Neuron (in vitro differentiated cells): ENCODE data around the gene IRX6.

Source experiments
- H2AFZ ChIP-seq: one replicate; pipeline ENCODE4 v1.6.1; 2013; ENCODE audit warnings: low read depth, mild to moderate bottlenecking, inconsistent platforms, low read length, moderate library complexity
- H3K27me3 ChIP-seq: one replicate; pipeline ENCODE4 v1.6.1; 2013; ENCODE audit warnings: low read length; ENCODE audit not compliant: insufficient read depth
- H3K36me3 ChIP-seq: one replicate; pipeline ENCODE4 v1.6.1; 2013; ENCODE audit warnings: low read length; ENCODE audit not compliant: insufficient read depth
- H3K4me1 ChIP-seq: one replicate; pipeline ENCODE4 v1.6.1; 2013; ENCODE audit warnings: low read length; ENCODE audit not compliant: insufficient read depth
- H3K4me3 ChIP-seq: 2 replicates; pipeline ENCODE4 v1.5.1; 2013; ENCODE audit warnings: mild to moderate bottlenecking, low read length, moderate library complexity
- H3K9me3 ChIP-seq: one replicate; pipeline ENCODE4 v1.6.1; 2013; ENCODE audit warnings: low read length

The IRX6 gene

DNA sequence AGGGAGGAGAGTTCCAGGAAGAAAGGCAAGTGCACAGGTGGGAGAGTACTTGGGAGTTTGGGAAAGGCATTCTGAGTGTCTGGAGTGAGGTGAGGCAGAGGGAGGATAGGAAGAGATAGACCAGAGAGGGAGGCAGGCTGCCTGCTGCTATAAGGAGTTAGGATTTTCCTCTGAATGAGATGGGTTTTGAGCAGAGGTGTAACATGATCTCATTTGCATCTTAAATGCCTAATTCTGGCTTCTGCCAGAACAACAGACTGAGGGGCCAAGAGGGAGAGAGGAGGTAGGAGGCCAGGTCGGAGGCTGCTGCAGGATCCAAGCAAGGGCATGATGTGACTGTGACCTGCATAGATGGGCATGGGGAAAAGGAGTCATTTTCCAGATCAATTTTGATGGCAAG is 31.5 kb upstream of the IRX6 start:
- no peaks in the 10 kb centered on the region for H3K36me3 ChIP-seq

GRCh38 chr16:55294129-55294528 is 29.9 kb upstream of the IRX6 start:
- no peaks in the 10 kb centered on the region for H3K36me3 ChIP-seq
- H2AFZ ChIP-seq = no peak overlapping the region
- H3K27me3 ChIP-seq = no peaks in the 10 kb centered on the region
- no peak overlapping the region for H3K4me3 ChIP-seq
- H3K9me3 ChIP-seq = peaks cover 4% of the 10 kb centered on the region
- H3K4me1 ChIP-seq = peaks cover 18% of the 10 kb centered on the region

More for the DNA sequence above, 31.5 kb upstream of the IRX6 start:
- no peak overlapping the region for H3K4me3 ChIP-seq
- peaks cover 11% of the 10 kb centered on the region for H3K9me3 ChIP-seq
- peaks cover 18% of the 10 kb centered on the region for H3K4me1 ChIP-seq
- no peaks in the 10 kb centered on the region for H3K27me3 ChIP-seq
- no peak overlapping the region for H2AFZ ChIP-seq

DNA sequence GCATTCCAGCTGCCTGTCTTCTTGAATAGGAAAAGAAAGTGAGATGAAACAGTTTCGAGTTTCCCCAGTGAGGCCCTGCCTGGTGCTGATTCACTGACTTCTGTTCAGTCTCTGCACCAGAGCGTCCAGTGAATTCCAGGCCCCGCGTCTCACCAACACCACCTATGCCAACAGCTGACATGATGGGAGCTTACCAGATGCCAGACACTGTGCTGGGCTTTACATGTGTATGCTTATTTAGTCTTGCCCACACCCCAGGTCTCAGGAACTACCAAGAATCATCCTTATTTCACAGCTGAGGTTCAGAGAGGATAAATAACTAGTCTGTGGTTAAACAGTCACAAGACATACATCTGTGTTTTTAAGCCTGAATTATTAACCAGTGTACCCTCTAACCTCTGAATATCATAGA is 29.1 kb upstream of the IRX6 start:
- no peaks in the 10 kb centered on the region for H3K36me3 ChIP-seq
- H3K27me3 ChIP-seq = no peaks in the 10 kb centered on the region
- peaks cover 18% of the 10 kb centered on the region for H3K4me1 ChIP-seq
- H3K4me3 ChIP-seq = no peak overlapping the region
- peaks cover 4% of the 10 kb centered on the region for H3K9me3 ChIP-seq
- peak overlapping the region; percentile 16 for H2AFZ ChIP-seq

DNA sequence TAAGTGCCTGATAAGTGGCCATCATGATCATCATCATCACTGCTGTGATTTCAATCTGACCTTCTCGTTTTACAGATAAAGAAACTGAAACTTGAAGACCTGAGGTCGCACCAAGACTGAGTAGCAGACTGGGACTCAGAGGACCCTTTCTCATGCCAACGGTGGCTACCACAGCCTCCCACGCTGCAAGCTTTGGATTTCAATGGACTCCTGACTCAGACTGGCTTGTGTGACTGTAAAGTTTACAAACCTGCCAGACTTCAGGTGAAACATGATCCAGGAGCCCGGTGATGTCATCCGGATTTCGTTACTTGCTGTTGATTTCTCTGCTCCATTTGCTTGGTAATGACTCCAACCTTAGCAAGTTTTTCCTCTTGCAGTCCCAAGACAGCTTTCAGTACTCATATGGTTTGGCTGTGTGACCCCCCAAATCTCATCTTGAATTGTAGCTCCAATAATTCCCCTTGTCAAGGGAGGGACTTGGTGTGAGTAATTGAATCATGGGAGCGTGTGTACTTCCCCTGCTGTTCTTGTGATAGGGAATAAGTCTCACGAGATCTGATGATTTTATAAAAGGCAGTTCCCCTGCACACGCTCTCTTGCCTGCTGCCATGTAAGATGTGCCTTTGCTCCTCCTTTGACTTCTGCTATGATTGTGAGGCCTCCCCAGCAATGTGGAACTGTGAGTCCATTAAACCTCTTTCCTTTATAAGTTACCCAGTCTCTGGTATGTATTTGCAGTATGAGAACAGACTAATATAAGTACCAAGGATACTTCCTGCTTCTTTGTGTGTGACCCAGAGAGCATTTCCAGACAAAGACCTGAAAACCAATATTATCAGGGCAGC is 26.7 kb upstream of the IRX6 start:
- Histone ChIP-seq H3K4me3 (no peak overlapping the region), H3K9me3 (peaks cover 4% of the 10 kb centered on the region), H3K36me3 (no peaks in the 10 kb centered on the region), H3K4me1 (peaks cover 14% of the 10 kb centered on the region), H3K27me3 (no peaks in the 10 kb centered on the region), H2AFZ (no peak overlapping the region)

DNA sequence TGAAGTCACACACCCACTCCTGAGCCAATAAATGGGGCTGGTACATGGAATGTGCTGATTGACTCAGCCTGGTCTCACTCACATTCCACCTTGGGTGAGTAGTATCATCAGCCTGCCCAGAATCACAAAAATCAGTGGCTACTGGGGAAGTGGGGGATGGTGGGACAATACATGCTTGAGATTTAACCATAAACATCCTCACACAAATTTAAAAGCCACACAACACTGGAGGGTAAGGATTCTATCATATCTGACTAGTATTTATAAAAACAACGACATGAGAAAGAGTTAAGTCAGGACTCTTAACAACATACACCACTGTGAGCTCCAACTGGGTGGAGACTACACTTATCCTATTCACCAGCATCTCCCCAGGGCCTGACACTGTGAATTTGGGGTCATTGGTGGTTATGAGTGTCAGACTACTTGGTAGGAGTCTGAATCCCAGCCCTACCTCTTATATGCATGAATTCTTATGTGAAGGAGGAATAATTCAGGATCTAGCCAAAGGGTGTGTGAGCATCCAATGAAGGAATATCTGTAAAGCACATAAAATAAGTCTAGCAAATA is 26.0 kb upstream of the IRX6 start:
- peaks cover 9% of the 10 kb centered on the region for H3K4me1 ChIP-seq
- H3K27me3 ChIP-seq = no peaks in the 10 kb centered on the region
- H2AFZ ChIP-seq = no peak overlapping the region
- no peak overlapping the region for H3K4me3 ChIP-seq
- peaks cover 4% of the 10 kb centered on the region for H3K9me3 ChIP-seq
- no peaks in the 10 kb centered on the region for H3K36me3 ChIP-seq

DNA sequence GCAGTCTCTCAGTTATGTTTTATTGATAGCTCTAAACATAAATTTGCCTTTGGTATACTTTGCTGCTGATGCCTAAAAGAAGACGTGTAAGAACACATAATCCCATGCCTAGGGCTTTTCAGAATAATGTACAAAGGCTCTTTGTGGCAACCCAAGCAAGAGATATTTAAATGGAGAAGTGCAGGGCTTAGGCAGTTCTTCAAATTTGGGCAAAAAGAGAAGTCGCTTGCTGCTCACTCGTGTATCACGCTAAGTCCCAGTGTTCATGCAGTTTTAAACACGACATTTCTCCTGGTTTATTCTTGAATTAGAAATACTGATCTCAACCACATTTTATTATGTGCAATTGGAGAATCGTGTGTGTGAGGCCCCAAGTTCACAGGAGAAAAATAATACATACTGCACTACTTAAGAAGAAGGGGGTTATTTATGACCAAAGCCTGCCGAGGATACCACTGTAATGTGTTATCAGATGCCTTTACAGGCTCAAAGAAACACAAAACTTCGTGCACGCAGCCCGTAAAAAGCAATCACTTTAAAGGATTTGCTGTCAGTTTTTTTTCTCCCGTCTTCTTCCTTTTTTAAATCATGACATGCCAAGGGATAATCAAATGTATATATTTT is 22.5 kb upstream of the IRX6 start:
- no peaks in the 10 kb centered on the region for H3K27me3 ChIP-seq
- no peaks in the 10 kb centered on the region for H3K4me1 ChIP-seq

DNA sequence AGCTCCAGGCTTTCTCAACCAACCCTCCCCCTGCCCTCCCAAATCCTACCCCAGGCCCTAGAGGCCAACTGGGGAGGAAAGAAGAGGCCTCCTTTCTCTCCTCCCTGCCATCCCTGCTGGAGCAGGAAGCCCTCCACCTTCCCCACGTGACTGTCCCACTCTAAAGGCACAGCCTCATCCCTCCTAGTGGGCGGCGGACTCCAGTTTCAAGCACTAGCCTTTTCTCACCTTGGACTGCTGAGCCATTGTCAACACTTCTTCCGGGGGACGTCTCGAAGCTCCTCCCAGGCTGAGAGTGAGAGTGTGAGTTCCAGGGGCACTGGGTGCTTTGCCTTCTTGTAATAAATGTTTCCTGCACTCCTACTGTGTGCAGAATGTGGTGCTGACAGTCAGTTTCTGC is 21.4 kb upstream of the IRX6 start:
- Histone ChIP-seq H3K4me1 (no peaks in the 10 kb centered on the region), H3K4me3 (no peak overlapping the region), H3K36me3 (no peaks in the 10 kb centered on the region), H3K9me3 (no peaks in the 10 kb centered on the region), H2AFZ (no peak overlapping the region), H3K27me3 (no peaks in the 10 kb centered on the region)

More for the DNA sequence above, 22.5 kb upstream of the IRX6 start:
- Histone ChIP-seq H3K4me3 (no peak overlapping the region), H2AFZ (no peak overlapping the region), H3K36me3 (no peaks in the 10 kb centered on the region), H3K9me3 (peaks cover 4% of the 10 kb centered on the region)

- Histone ChIP-seq H3K27me3 (no peaks in the 10 kb centered on the region), H3K9me3 (no peaks in the 10 kb centered on the region), H3K4me3 (no peak overlapping the region), H3K36me3 (no peaks in the 10 kb centered on the region), H2AFZ (no peak overlapping the region), H3K4me1 (no peaks in the 10 kb centered on the region)
Observed at GRCh38 chr16:55308973-55309372, 15.0 kb upstream of the IRX6 start.

- H2AFZ ChIP-seq = no peak overlapping the region
- H3K9me3 ChIP-seq = peaks cover 2% of the 10 kb centered on the region
- peaks cover 1% of the 10 kb centered on the region for H3K36me3 ChIP-seq
- peaks cover 17% of the 10 kb centered on the region for H3K4me1 ChIP-seq
- peaks cover 19% of the 10 kb centered on the region for H3K27me3 ChIP-seq
- no peak overlapping the region for H3K4me3 ChIP-seq
Observed at GRCh38 chr16:55322327-55322726, 1.7 kb upstream of the IRX6 start.

DNA sequence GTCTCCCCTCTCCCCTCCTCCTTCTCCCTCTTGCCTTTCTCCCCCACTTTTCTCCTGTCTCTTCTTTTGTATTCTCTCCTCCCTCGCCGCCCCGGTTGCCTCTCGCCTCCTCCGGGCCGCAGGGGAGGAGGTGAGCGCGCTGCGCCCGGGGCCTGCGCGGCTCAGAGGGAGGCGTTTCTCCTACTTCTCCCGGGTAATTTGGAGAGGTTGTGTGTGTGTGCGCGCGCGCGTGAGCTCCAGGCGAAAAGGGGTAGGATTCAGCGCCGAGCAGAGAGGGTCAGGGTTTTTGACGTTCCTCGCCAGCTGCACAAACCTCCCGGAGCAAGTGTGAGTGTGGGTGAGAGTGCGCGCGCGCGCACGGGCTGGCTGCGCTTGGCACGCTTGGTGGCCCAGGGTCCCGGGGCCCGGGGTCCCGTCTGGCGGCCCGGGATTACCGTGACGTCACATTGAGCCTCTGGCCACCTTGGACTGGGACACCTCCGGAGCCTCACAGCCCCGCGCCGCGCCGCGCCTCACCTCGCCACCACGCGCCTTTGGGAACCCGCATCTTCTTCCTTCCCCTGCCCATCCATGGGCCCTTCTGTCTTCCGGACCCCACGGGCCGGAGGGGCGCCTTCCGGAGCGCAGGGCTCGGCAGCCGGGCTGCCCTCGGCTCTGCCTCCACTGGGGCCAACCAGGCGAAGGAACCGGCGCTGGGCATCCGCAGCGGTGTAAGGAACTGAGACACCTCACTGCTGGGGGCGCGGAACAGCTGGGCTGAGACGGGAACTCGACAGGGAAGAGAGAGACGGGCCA is 479 bp downstream of the IRX6 start:
- Histone ChIP-seq H3K4me1 (peaks cover 17% of the 10 kb centered on the region), H3K4me3 (peak overlapping the region; percentile 62), H3K27me3 (peaks cover 13% of the 10 kb centered on the region), H2AFZ (peak overlapping the region; percentile 97), H3K36me3 (peaks cover 16% of the 10 kb centered on the region), H3K9me3 (peaks cover 3% of the 10 kb centered on the region)

DNA sequence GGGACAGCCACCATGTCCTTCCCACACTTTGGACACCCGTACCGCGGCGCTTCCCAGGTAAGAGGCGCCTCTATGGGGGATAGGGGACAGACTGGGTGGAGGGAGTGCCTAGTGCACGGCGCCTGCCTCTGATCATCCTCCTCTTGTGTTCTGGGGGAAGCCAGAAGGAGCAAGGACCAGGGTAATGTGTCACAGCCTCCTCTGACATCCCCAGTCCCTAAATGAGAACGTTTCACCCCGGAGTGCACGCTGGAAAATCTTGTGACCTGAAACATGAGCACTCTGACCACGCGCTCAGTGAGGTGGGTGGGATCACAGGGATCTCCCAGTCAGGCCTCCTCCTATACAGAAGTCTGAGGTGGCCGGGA is 1.1 kb downstream of the IRX6 start:
- peaks cover 3% of the 10 kb centered on the region for H3K9me3 ChIP-seq
- H3K27me3 ChIP-seq = peaks cover 13% of the 10 kb centered on the region
- H2AFZ ChIP-seq = peak overlapping the region; percentile 97
- peaks cover 17% of the 10 kb centered on the region for H3K4me1 ChIP-seq
- H3K36me3 ChIP-seq = peaks cover 17% of the 10 kb centered on the region
- H3K4me3 ChIP-seq = peak overlapping the region; percentile 62

- Histone ChIP-seq H3K4me1 (peaks cover 17% of the 10 kb centered on the region), H2AFZ (peak overlapping the region; percentile 97), H3K9me3 (peaks cover 8% of the 10 kb centered on the region), H3K36me3 (peaks cover 22% of the 10 kb centered on the region), H3K4me3 (peak overlapping the region; percentile 62), H3K27me3 (peaks cover 13% of the 10 kb centered on the region)
Observed at GRCh38 chr16:55325458-55326109, 1.6 kb downstream of the IRX6 start.
